Neuronal stem cell (in vitro differentiated cells): ENCODE measurements around the gene ADAM30.

Source experiments
- DNase-seq: peaks from one replicate; pipeline ENCODE4 v3.0.0-alpha.2; 2013; ENCODE audit warnings: low spot score
- H2AFZ ChIP-seq: one replicate; pipeline ENCODE4 v1.6.1; 2013; ENCODE audit warnings: mild to moderate bottlenecking, low read length, inconsistent platforms
- H2AK5ac ChIP-seq: 2 replicates; pipeline ENCODE4 v1.6.1; 2013; ENCODE audit warnings: low read depth, mild to moderate bottlenecking, inconsistent platforms, low read length, moderate library complexity, mixed read lengths
- H2BK120ac ChIP-seq: 2 replicates; pipeline ENCODE4 v1.6.1; 2013; ENCODE audit warnings: low read depth, mild to moderate bottlenecking, inconsistent platforms, low read length, moderate library complexity, mixed read lengths
- H2BK12ac ChIP-seq: one replicate; pipeline ENCODE4 v1.6.1; 2013; ENCODE audit warnings: low read length, inconsistent platforms
- H2BK15ac ChIP-seq: 2 replicates; pipeline ENCODE4 v1.6.1; 2013; ENCODE audit warnings: mild to moderate bottlenecking, low read length, inconsistent platforms, mixed read lengths
- H2BK5ac ChIP-seq: one replicate; pipeline ENCODE4 v1.6.1; 2013; ENCODE audit warnings: inconsistent platforms, mild to moderate bottlenecking, low read length, moderate library complexity
- H3K14ac ChIP-seq: one replicate; pipeline ENCODE4 v1.6.1; 2013; ENCODE audit warnings: low read length, inconsistent platforms
- H3K18ac ChIP-seq: 2 replicates; pipeline ENCODE4 v1.6.1; 2013; ENCODE audit warnings: low read length, inconsistent platforms
- H3K23ac ChIP-seq: 2 replicates; pipeline ENCODE4 v1.6.1; 2013; ENCODE audit warnings: low read depth, mild to moderate bottlenecking, mixed read lengths, low read length, inconsistent platforms; ENCODE audit not compliant: poor library complexity
- H3K27ac ChIP-seq: replicated peaks from 3 replicates; pipeline ENCODE4 v1.5.1; 2013; ENCODE audit warnings: low read length, inconsistent platforms
- H3K27me3 ChIP-seq, 3 experiments: 2 replicates each; pipeline ENCODE4 v1.6.1; 2013; ENCODE audit warnings: low read length in 3 of 3, mild to moderate bottlenecking in 2 of 3, inconsistent platforms in 1 of 3, low read depth in 1 of 3, mixed read lengths in 1 of 3, moderate library complexity in 1 of 3; ENCODE audit not compliant: control insufficient read depth in 3 of 3, insufficient read depth in 3 of 3
- H3K36me3 ChIP-seq, 2 donors: replicated peaks in 1 of 2; 2 replicates each; pipeline ENCODE4 v1.6.1; 2013; ENCODE audit warnings: low read length in 2 of 2; ENCODE audit not compliant: control insufficient read depth in 2 of 2, insufficient read depth in 2 of 2
- H3K4ac ChIP-seq: 2 replicates; pipeline ENCODE4 v1.6.1; 2013; ENCODE audit warnings: inconsistent platforms, mild to moderate bottlenecking, low read length, moderate library complexity
- H3K4me1 ChIP-seq, 2 donors: 1 replicate in 1 of 2; 2 replicates in 1 of 2; pipeline ENCODE4 v1.6.1; 2013; ENCODE audit warnings: low read length in 2 of 2, low read depth in 1 of 2; ENCODE audit not compliant: control insufficient read depth in 2 of 2, insufficient read depth in 1 of 2
- H3K4me2 ChIP-seq: one replicate; pipeline ENCODE4 v1.6.1; 2013; ENCODE audit warnings: mild to moderate bottlenecking, low read length, inconsistent platforms; ENCODE audit not compliant: insufficient read depth, poor library complexity, severe bottlenecking
- H3K4me3 ChIP-seq, 2 donors: 2 replicates each; pipeline ENCODE4 v1.5.1; 2013; ENCODE audit warnings: low read length in 2 of 2, mild to moderate bottlenecking in 2 of 2, inconsistent platforms in 1 of 2, moderate library complexity in 1 of 2
- H3K79me1 ChIP-seq: one replicate; pipeline ENCODE4 v1.6.1; 2013; ENCODE audit warnings: low read depth, mild to moderate bottlenecking, inconsistent platforms, low read length, moderate library complexity
- H3K9ac ChIP-seq: one replicate; pipeline ENCODE4 v1.6.1; 2013; ENCODE audit warnings: mild to moderate bottlenecking, low read depth, low read length, inconsistent platforms; ENCODE audit not compliant: poor library complexity
- H3K9me3 ChIP-seq, 2 donors: replicated peaks in 1 of 2; 2 replicates each; pipeline versions ENCODE3 to v1.6.1; 2013; ENCODE audit warnings: low read length in 2 of 2, mild to moderate bottlenecking in 2 of 2, inconsistent platforms in 1 of 2, low read depth in 1 of 2, mixed read lengths in 1 of 2, moderate library complexity in 1 of 2; ENCODE audit not compliant: control insufficient read depth in 2 of 2, insufficient read depth in 1 of 2
- H4K8ac ChIP-seq: one replicate; pipeline ENCODE4 v1.6.1; 2013; ENCODE audit warnings: low read depth, mild to moderate bottlenecking, inconsistent platforms, low read length, moderate library complexity
- H4K91ac ChIP-seq: one replicate; pipeline ENCODE4 v1.6.1; 2013; ENCODE audit warnings: low read length, low read depth, mild to moderate bottlenecking, inconsistent platforms; ENCODE audit not compliant: poor library complexity
- WGBS, 2 donors: extraction: QIAGEN DNeasy Blood & Tissue Kit; methylation state at CpG; one replicate each; pipeline ENCODE4 v1.1.7; 2013; ENCODE audit warnings: missing lambda C conversion rate in 2 of 2, mixed read lengths in 1 of 2; ENCODE audit not compliant: insufficient read length in 2 of 2, insufficient replicate concordance in 1 of 2; ENCODE audit errors: extremely low coverage in 2 of 2; 5-methylcytosine and 5-hydroxymethylcytosine counted together

Gene ADAM30

DNA sequence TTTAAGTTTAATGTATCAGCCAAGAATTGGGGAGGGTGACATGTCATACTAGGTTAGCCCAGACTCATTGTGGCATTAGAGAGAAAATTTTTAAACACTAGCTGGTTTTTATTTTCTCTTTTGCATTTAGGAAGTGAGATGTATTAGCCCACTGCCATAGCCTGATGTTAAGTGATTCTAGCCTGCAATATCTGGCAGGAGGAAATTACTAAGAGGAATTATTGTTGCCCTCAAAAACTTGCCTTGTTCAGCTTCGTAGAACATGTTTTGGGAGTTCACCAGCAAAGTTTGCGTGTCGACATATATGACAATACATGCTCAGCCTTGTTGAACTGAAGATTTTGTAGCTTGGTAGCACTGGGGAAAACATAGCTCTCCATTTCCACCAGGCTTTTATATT, 12.5 kb downstream of the ADAM30 start:
- no peak overlapping the region for H2AFZ ChIP-seq
- peaks cover 0 to 12% (median 0%) of the 10 kb centered on the region in 3 experiments for H3K27me3 ChIP-seq
- H2BK12ac ChIP-seq, result no peak overlapping the region
- no peak overlapping the region for H4K8ac ChIP-seq
- no peak overlapping the region for H2BK15ac ChIP-seq
- no peak overlapping the region for H2AK5ac ChIP-seq
- DNase-seq, result no peak
- no peak overlapping the region for H3K4me2 ChIP-seq
- no peak overlapping the region for H3K14ac ChIP-seq
- H3K79me1 ChIP-seq, result no peaks in the 10 kb centered on the region
- no peak overlapping the region for H4K91ac ChIP-seq
- no peak overlapping the region for H3K23ac ChIP-seq
- H3K4ac ChIP-seq, result no peak overlapping the region
- H2BK120ac ChIP-seq, result no peak overlapping the region
- peaks cover 0 to 4% of the 10 kb centered on the region in 2 donors for H3K4me1 ChIP-seq
- no peak overlapping the region for H3K9ac ChIP-seq
- no peak overlapping the region for H3K27ac ChIP-seq
- no peak overlapping the region for H3K18ac ChIP-seq
- H3K9me3 ChIP-seq, result peaks cover 1 to 6% of the 10 kb centered on the region in 2 donors
- no CpG with 5 or more reads among the region's 3 CpGs for WGBS, 2 donors
- H3K36me3 ChIP-seq, result no peaks in the 10 kb centered on the region
- H3K4me3 ChIP-seq, result no peak overlapping the region
- no peak overlapping the region for H2BK5ac ChIP-seq

DNA sequence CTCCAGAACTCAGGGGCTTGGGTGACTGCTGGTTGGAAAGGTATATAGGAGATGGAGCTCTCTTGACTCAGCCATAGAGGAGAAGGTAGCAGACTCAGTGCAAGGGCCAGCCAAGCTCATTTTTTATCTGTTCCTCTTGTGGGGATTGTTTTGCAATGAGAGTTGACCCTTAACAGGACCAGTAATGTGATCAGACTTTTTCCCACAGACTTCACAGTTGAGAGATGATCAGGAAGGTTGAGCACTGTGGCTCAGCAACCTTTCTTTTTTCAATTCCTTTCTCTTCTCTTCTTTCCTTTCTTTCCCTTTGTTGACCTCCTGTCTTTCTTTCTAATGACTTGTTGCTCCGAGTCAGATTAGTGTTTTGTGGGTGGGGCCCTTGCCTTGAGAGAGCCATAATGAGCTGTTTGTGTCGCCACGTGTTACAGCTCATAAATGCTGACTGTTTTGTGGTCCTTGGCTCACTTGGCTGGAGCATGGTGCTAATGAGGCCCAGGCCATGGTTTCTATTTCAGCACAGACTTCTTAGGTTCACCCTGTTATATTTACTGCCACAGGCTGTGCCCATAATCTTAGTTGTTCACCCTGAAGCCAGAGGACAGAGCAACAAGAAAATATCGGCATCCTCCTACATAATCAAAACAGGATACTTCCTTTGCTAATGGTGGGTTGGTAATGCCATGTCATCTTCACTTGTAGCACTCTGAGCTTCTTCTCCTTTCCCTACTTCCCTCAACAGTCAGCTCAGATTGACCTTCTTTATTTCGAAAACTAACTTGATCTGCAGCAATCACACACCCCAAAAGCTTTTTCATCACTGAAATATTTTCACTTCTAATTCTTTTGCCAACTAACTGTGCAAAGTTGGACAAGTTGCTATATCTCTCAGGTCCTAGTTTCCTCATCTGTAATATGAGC, 13.9 kb downstream of the ADAM30 start:
- Histone ChIP-seq H2AFZ (no peak overlapping the region), H3K4ac (no peak overlapping the region), H4K91ac (no peak overlapping the region), H2BK120ac (no peak overlapping the region), H2BK15ac (no peak overlapping the region), H3K36me3 (no peaks in the 10 kb centered on the region), H2BK12ac (no peak overlapping the region), H3K14ac (no peak overlapping the region), H4K8ac (no peak overlapping the region), H2AK5ac (no peak overlapping the region), H3K23ac (no peak overlapping the region), H3K79me1 (no peaks in the 10 kb centered on the region), H3K9ac (no peak overlapping the region), H3K4me2 (no peak overlapping the region), H3K27me3 (peaks cover 0 to 12% (median 0%) of the 10 kb centered on the region in 3 experiments), H3K18ac (no peak overlapping the region), H3K9me3 (no peaks in the 10 kb centered on the region), H3K4me1 (peaks cover 0 to 4% of the 10 kb centered on the region in 2 donors), H3K4me3 (no peak overlapping the region), H2BK5ac (no peak overlapping the region), H3K27ac (no peak overlapping the region)
- no peak for DNase-seq
- WGBS, 2 donors, result no CpG with 5 or more reads among the region's 5 CpGs

DNA sequence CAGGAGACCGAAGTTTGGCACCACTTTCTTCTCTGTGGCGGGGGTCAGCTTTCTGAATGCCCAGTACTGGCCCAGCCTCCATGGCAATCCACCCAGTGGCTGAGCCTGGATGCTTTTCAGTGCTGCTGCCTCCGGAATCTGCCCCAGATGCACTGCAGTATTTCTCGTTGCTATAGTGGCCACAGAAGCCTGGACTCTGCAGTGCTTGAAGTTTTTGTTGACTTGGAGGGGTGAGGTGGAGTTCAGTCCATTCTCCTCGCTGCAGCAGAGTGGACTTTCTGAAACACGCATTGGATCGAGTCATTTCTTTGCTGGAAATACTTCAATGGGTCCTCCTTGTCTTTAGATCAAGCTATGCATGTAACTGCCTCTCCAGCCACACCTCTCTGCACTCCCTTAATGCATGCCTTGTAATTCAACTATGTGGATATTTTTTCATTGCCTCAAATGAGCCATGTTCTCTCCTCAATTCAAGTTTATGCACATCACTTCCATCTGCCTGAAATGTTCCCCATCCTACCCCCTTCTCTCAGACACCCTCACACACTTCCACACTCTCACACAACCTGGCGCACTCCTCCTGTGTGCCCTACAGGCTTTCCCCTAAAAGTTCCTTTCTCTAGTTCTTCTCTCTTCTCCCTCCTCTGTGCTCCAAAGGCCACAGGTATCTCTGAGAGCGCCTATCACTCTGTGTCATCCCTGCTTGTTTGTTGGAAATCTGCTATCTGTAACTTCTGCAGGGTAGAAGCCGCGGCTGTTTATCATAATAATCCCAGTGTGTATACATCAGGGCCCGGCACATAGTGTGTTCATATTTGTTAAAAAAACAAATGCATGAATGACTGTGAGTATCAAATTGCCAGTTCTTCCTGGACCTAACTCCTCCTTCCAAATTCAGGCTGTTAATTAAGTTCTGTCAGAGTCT, 16.5 kb downstream of the ADAM30 start:
- Histone ChIP-seq H3K14ac (no peak overlapping the region), H4K8ac (no peak overlapping the region), H3K18ac (no peak overlapping the region), H2AFZ (no peak overlapping the region), H3K9ac (no peak overlapping the region), H3K27ac (no peak overlapping the region), H3K4me2 (no peak overlapping the region), H4K91ac (no peak overlapping the region), H3K79me1 (no peaks in the 10 kb centered on the region), H2BK12ac (no peak overlapping the region), H3K9me3 (no peaks in the 10 kb centered on the region), H3K4me1 (peaks cover 0 to 4% of the 10 kb centered on the region in 2 donors), H3K27me3 (peaks cover 0 to 7% (median 0%) of the 10 kb centered on the region in 3 experiments), H3K23ac (no peak overlapping the region), H2AK5ac (no peak overlapping the region), H2BK5ac (no peak overlapping the region), H2BK120ac (no peak overlapping the region), H3K36me3 (no peaks in the 10 kb centered on the region), H2BK15ac (no peak overlapping the region), H3K4ac (no peak overlapping the region), H3K4me3 (no peak overlapping the region)
- DNase-seq, result no peak
- WGBS, 2 donors, result no CpG with 5 or more reads among the region's 12 CpGs

DNA sequence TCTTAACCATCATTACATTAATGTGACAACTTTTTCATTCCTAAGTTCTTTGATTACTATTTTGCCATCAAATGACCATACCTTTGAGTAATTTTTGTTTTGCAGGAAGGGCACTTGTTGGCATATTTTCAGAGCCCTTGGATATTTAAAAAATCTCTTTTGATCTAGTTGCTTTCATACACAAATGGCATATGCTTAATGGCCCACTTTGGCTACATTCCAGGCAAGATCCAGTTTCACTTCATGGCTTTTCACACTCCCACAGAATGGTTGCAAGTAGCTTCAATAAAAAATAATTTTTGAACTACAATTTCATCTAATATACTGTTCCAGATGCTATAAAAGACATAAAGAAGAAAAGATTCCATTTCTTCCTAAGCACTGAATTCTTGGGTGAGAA, 18.1 kb downstream of the ADAM30 start:
- H2BK120ac ChIP-seq, result no peak overlapping the region
- no peak overlapping the region for H3K14ac ChIP-seq
- H3K18ac ChIP-seq, result no peak overlapping the region
- no peaks in the 10 kb centered on the region for H3K79me1 ChIP-seq
- peaks cover 0 to 3% (median 0%) of the 10 kb centered on the region in 3 experiments for H3K27me3 ChIP-seq
- no peak overlapping the region for H2AK5ac ChIP-seq
- no peak overlapping the region for H3K9ac ChIP-seq
- H2BK5ac ChIP-seq, result no peak overlapping the region
- H3K23ac ChIP-seq, result no peak overlapping the region
- H3K36me3 ChIP-seq, result no peaks in the 10 kb centered on the region
- no peak overlapping the region for H3K27ac ChIP-seq
- H3K9me3 ChIP-seq, result no peaks in the 10 kb centered on the region
- H4K8ac ChIP-seq, result no peak overlapping the region
- H2BK15ac ChIP-seq, result no peak overlapping the region
- H3K4ac ChIP-seq, result no peak overlapping the region
- no peak for DNase-seq
- H3K4me3 ChIP-seq, result no peak overlapping the region
- H2BK12ac ChIP-seq, result no peak overlapping the region
- H4K91ac ChIP-seq, result no peak overlapping the region
- H3K4me2 ChIP-seq, result no peak overlapping the region
- peaks cover 0 to 4% of the 10 kb centered on the region in 2 donors for H3K4me1 ChIP-seq
- H2AFZ ChIP-seq, result no peak overlapping the region
